ENCODE measurements around the gene BLID. TPM values are rescaled to one million over a fixed set of nuclear protein-coding genes. Genes with fewer than 3 reads are reported as not detected.

Gene BLID, protein sequence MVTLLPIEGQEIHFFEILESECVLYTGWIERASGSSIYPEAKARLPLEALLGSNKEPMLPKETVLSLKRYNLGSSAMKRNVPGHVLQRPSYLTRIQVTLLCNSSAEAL
- under 1 TPM; 0.55 to 0.79 TPM for total RNA-seq
- polyA plus RNA-seq (ENCODE audit: insufficient read length in 6 of 6) = not detected
- long read RNA-seq, donor 1 = 0 reads
- long read RNA-seq, donor 2 = 0 reads
- long read RNA-seq, donor 3 = 0 reads
- long read RNA-seq, donor 4 = 0 reads
- long read RNA-seq, donor 5 = 0 reads
- long read RNA-seq, donor 6 = 0 reads
- long read RNA-seq, donor 7 = 0 reads
- long read RNA-seq, donor 8 = 0 reads
- long read RNA-seq, donor 9 = 0 reads
- long read RNA-seq, donor 10 = 0 reads
- long read RNA-seq, donor 11 = 0 reads
- long read RNA-seq, donor 12 = 0 reads

DNA sequence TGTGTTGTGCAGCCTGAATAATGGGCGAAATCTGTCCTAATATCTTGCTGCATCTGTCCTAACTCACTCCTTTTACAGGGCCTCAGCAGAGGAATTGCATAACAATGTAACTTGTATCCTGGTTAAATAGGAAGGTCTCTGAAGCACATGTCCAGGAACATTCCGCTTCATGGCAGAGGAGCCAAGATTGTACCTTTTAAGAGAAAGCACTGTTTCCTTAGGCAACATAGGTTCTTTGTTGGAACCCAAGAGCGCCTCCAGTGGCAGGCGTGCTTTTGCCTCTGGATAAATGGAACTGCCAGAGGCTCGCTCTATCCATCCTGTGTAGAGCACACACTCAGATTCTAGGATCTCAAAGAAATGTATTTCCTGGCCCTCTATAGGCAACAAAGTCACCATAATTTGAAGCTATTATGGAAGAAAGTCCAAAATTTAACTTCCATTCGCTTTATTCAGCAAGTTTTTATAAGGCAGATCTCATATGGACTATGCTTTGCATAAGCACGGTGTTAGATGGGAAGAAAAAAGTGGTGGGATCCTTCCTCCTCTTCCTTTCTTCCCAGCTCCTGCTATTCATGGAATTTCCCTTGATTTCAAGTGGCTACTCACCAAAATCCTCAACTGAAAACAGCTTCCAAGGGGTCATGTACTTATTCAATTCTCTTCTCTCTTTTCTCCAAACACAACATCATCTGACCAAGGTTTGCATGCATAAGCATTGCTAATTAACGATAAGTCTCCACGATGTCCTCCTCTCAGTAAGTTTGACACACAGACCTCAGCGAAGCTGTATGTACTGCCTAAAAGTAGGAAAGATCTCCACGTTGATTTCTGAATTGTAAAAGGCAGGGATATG, at the start of gene BLID:
Gene BLID, minus strand, starts transcription at position 692 of the 856 bp plus-strand sequence. Its CDS starts 293 bp downstream, at position 399.
- DNase-seq = no peak
- H3K9me3 ChIP-seq = no peaks in the 10 kb centered on the region
- H3K4me1 ChIP-seq = peaks cover 0 to 5% of the 10 kb centered on the region in 2 donors
- no peaks in the 10 kb centered on the region for H3K27me3 ChIP-seq
- H3K27ac ChIP-seq = no peak within 1 kb of the TSS
- H3K4me3 ChIP-seq = no peak within 1 kb of the TSS
- no peaks in the 10 kb centered on the region for H3K36me3 ChIP-seq
- intact Hi-C loops (cut with DNase I) = no loop called here
- peak; percentile 81 for ATAC-seq
- TF ChIP-seq, protein P1, sequence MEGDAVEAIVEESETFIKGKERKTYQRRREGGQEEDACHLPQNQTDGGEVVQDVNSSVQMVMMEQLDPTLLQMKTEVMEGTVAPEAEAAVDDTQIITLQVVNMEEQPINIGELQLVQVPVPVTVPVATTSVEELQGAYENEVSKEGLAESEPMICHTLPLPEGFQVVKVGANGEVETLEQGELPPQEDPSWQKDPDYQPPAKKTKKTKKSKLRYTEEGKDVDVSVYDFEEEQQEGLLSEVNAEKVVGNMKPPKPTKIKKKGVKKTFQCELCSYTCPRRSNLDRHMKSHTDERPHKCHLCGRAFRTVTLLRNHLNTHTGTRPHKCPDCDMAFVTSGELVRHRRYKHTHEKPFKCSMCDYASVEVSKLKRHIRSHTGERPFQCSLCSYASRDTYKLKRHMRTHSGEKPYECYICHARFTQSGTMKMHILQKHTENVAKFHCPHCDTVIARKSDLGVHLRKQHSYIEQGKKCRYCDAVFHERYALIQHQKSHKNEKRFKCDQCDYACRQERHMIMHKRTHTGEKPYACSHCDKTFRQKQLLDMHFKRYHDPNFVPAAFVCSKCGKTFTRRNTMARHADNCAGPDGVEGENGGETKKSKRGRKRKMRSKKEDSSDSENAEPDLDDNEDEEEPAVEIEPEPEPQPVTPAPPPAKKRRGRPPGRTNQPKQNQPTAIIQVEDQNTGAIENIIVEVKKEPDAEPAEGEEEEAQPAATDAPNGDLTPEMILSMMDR (IDR thresholded peaks at IDR 0.05) = peak; percentile 26 to 27

DNA sequence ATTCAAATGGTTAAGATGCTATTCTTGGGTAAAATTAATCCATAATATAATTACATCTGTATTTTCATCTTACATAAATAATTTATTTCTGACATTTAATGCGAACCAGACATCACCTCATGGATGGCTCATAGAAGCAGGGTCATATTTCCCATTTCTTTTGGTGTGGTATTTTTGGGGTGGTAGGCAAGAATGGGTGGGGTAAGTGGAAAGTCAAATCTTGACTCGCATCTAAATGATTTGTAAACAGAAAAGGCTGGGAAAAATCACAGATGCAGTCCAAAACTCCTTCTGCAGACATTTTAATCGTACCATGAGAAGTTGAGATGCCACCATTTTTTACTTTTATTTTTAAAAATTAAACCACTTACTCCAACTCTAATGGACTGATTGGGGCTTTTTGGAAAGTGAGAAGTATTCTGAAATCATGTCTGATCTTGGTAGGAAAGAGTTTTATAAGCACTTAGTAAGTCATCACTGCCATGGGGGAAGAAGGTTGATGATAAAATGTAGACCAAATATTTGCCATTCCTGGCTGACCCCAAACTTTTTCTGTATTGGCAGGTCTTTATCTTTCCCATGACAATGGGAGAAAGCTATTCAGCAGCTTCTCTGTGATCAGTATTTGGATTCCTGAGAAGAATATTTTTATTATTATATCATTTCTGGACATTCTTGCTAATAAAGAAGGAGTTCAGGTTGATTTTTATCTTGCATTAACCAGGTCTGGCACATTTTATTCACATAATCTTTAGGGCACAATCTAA, 47.2 kb upstream of the BLID start:
- no peak overlapping the region for H3K27ac ChIP-seq
- no peaks in the 10 kb centered on the region for H3K27me3 ChIP-seq
- ATAC-seq (no peak), DNase-seq (no peak)
- no peaks in the 10 kb centered on the region for H3K36me3 ChIP-seq
- intact Hi-C loops (cut with DNase I) = no loop called here
- H3K4me1 ChIP-seq = no peaks in the 10 kb centered on the region
- TF ChIP-seq, protein P1 (IDR thresholded peaks at IDR 0.05) = no peak
- no peaks in the 10 kb centered on the region for H3K9me3 ChIP-seq
- no peak overlapping the region for H3K4me3 ChIP-seq

DNA sequence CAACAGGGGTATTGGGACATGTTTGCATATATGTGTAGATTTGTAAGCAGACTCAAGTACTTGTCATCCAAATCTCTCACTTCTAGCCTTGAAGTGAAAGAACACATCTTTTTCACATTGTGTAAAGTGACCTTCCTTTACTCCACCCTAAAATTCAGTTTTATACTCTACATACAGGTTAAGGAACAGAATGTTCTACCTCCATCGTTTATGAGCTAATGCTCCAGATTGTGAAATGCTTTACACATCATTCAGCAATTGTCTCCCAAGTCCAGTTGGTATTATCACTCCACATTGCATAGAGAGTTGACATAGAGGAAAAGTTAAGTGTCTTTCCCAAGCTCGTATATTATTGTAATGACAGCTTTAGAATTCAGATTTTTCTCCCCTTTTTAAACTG, 46.1 kb upstream of the BLID start:
- Histone ChIP-seq H3K4me3 (no peak overlapping the region), H3K27me3 (no peaks in the 10 kb centered on the region), H3K4me1 (no peaks in the 10 kb centered on the region), H3K36me3 (no peaks in the 10 kb centered on the region), H3K9me3 (no peaks in the 10 kb centered on the region), H3K27ac (no peak overlapping the region)
- TF ChIP-seq, protein P1 (IDR thresholded peaks at IDR 0.05) = no peak
- no peak for DNase-seq
- no peak for ATAC-seq
- intact Hi-C loops (cut with DNase I) = no loop called here

DNA sequence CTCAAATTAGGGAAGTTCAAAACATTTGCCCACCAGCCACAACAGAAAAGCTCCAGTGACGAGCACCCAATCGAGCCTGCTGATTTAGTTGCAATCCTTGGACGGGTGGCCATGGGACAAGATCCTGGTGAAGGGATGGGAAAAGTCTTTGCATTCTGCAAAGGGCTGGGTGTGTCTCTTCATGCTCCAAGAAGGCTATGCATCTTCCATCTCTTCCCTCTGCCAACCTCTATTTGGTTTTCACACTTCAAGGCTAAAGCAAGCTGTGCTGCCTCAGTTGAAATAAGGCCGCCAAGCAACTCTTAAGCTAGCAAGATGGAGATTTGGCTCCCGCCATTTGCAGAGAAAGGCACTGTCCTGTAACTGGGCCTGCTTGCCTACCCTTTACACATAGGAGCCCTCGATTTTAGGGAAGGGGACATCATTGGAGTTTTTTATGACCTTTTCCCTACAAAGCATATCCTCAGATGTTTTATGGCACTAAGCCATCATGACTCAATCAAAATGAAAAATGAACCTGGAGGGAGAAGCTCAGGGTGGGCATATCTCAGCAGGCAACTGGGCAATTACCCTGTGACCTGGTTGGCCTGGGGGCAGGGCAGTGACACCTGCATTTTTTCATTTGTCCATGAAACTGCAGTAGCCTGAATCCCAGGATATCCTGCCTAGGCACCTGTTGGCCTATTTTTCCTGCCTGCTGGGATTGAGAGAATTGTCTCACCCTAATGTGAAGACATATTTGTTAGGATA, 45.0 kb upstream of the BLID start:
- no peak overlapping the region for H3K27ac ChIP-seq
- intact Hi-C loops (cut with DNase I) = no loop called here
- H3K9me3 ChIP-seq = no peaks in the 10 kb centered on the region
- TF ChIP-seq, protein P1 (IDR thresholded peaks at IDR 0.05) = no peak
- no peaks in the 10 kb centered on the region for H3K4me1 ChIP-seq
- H3K36me3 ChIP-seq = no peaks in the 10 kb centered on the region
- DNase-seq (no peak), ATAC-seq (no peak)
- no peaks in the 10 kb centered on the region for H3K27me3 ChIP-seq
- H3K4me3 ChIP-seq = no peak overlapping the region
